ENCODE results near the gene RRAGC.

The RRAGC gene

GRCh38 chr1:38826886-38827285 is 32.7 kb downstream of the RRAGC start:
- no peak overlapping the region for H3K27ac Mint-ChIP-seq
- H3K4me1 Mint-ChIP-seq: no peaks in the 10 kb centered on the region
- peaks cover 50% of the 10 kb centered on the region for H3K27me3 Mint-ChIP-seq (ENCODE audit: low read depth)
- H3K9me3 Mint-ChIP-seq: no peaks in the 10 kb centered on the region
- H3K4me3 Mint-ChIP-seq: no peak overlapping the region
- H3K36me3 Mint-ChIP-seq (ENCODE audit: low read depth): no peaks in the 10 kb centered on the region
- TF ChIP-seq CTCF (IDR thresholded peaks at IDR 0.05; ENCODE audit: unreplicated experiment in 3 of 3): no peak

GRCh38 chr1:38826262-38826661 is 33.3 kb downstream of the RRAGC start:
- Mint-ChIP-seq H3K27me3 (ENCODE audit: low read depth) (peaks cover 51% of the 10 kb centered on the region), H3K36me3 (ENCODE audit: low read depth) (no peaks in the 10 kb centered on the region), H3K27ac (no peak overlapping the region), H3K9me3 (no peaks in the 10 kb centered on the region), H3K4me3 (no peak overlapping the region), H3K4me1 (no peaks in the 10 kb centered on the region)
- TF ChIP-seq CTCF (IDR thresholded peaks at IDR 0.05; ENCODE audit: unreplicated experiment in 3 of 3): no peak

GRCh38 chr1:38820860-38821259 is 38.7 kb downstream of the RRAGC start:
- H3K9me3 Mint-ChIP-seq: no peaks in the 10 kb centered on the region
- H3K4me3 Mint-ChIP-seq: no peak overlapping the region
- peaks cover 70% of the 10 kb centered on the region for H3K27me3 Mint-ChIP-seq (ENCODE audit: low read depth)
- TF ChIP-seq CTCF (IDR thresholded peaks at IDR 0.05; ENCODE audit: unreplicated experiment in 3 of 3): no peak
- no peaks in the 10 kb centered on the region for H3K36me3 Mint-ChIP-seq (ENCODE audit: low read depth)
- H3K4me1 Mint-ChIP-seq: peaks cover 10% of the 10 kb centered on the region
- H3K27ac Mint-ChIP-seq: no peak overlapping the region

GRCh38 chr1:38819516-38819915 is 40.1 kb downstream of the RRAGC start:
- no peak for TF ChIP-seq CTCF (IDR thresholded peaks at IDR 0.05; ENCODE audit: unreplicated experiment in 3 of 3)
- Mint-ChIP-seq H3K36me3 (ENCODE audit: low read depth) (no peaks in the 10 kb centered on the region), H3K27me3 (ENCODE audit: low read depth) (peaks cover 65% of the 10 kb centered on the region), H3K4me3 (peak overlapping the region; percentile 20 to 48 (median 38)), H3K27ac (peak overlapping the region in 1 of 3 experiments; percentile 11), H3K4me1 (peaks cover 17% of the 10 kb centered on the region), H3K9me3 (no peaks in the 10 kb centered on the region)

- H3K36me3 Mint-ChIP-seq (ENCODE audit: low read depth): no peaks in the 10 kb centered on the region
- TF ChIP-seq CTCF (IDR thresholded peaks at IDR 0.05; ENCODE audit: unreplicated experiment in 3 of 3): no peak
- H3K27ac Mint-ChIP-seq: peak overlapping the region in 2 of 3 experiments; percentile 13 to 80
- H3K4me3 Mint-ChIP-seq: peak overlapping the region; percentile 43 to 66 (median 57)
- H3K4me1 Mint-ChIP-seq: peaks cover 21% of the 10 kb centered on the region
- H3K27me3 Mint-ChIP-seq (ENCODE audit: low read depth): peaks cover 66% of the 10 kb centered on the region
- no peaks in the 10 kb centered on the region for H3K9me3 Mint-ChIP-seq
Measured at GRCh38 chr1:38819040-38819439, 40.5 kb downstream of the RRAGC start.

GRCh38 chr1:38818175-38818976 is 41.2 kb downstream of the RRAGC start:
- Mint-ChIP-seq H3K4me3 (peak overlapping the region; percentile 49 to 73 (median 66)), H3K4me1 (peaks cover 21% of the 10 kb centered on the region), H3K27ac (peak overlapping the region in 2 of 3 experiments; percentile 13 to 80), H3K36me3 (ENCODE audit: low read depth) (no peaks in the 10 kb centered on the region), H3K27me3 (ENCODE audit: low read depth) (peaks cover 73% of the 10 kb centered on the region), H3K9me3 (no peaks in the 10 kb centered on the region)
- TF ChIP-seq CTCF (IDR thresholded peaks at IDR 0.05; ENCODE audit: unreplicated experiment in 3 of 3): peak; percentile 88 to 98 (median 95)
